GM23338 (cell line): ENCODE results near the gene STAU1.

Source experiments
- CREB1 ChIP-seq: fragments of 250-450 bp; sonication (Bioruptor Pico); IDR thresholded peaks from 2 replicates; pipeline ENCODE4 v1.5.0; 2020; ENCODE audit warnings: low read depth, mild to moderate bottlenecking, moderate library complexity
- ETS1 ChIP-seq: IDR thresholded peaks from 2 replicates; pipeline ENCODE4 v1.6.1; 2016; ENCODE audit warnings: antibody characterized with exemption
- EZH2 ChIP-seq: fragments of 200-600 bp; sonication (generic); IDR thresholded peaks from one replicate; pipeline ENCODE4 v1.8.0; 2017; ENCODE audit warnings: antibody characterized with exemption, mild to moderate bottlenecking, low read depth; ENCODE audit not compliant: unreplicated experiment
- EZH2phosphoT487 ChIP-seq: fragments of 200-600 bp; sonication (generic); IDR thresholded peaks from one replicate; pipeline ENCODE4 v1.8.1; 2018; ENCODE audit warnings: antibody characterized with exemption; ENCODE audit not compliant: unreplicated experiment
- JUNB ChIP-seq: IDR thresholded peaks from one replicate; pipeline ENCODE4 v1.6.1; 2016; ENCODE audit warnings: antibody characterized with exemption; ENCODE audit not compliant: unreplicated experiment
- NANOG ChIP-seq: IDR thresholded peaks from 2 replicates; pipeline ENCODE4 v1.6.1; 2016; ENCODE audit warnings: antibody characterized with exemption, borderline replicate concordance
- POLR2AphosphoS5 ChIP-seq: IDR thresholded peaks from 2 replicates; pipeline ENCODE4 v1.6.1; 2016; ENCODE audit warnings: antibody characterized with exemption, low read depth
- STAT1 ChIP-seq: IDR thresholded peaks from one replicate; pipeline ENCODE4 v1.6.1; 2016; ENCODE audit warnings: antibody characterized with exemption; ENCODE audit not compliant: unreplicated experiment
- ZNF114 ChIP-seq: fragments of 250-450 bp; sonication (Bioruptor Pico); IDR thresholded peaks from 2 replicates; pipeline ENCODE4 v1.5.0; 2020; ENCODE audit warnings: mild to moderate bottlenecking, moderate library complexity
- ZNF331 ChIP-seq: fragments of 250-450 bp; sonication (Bioruptor Pico); IDR thresholded peaks from 2 replicates; pipeline ENCODE4 v1.5.0; 2020; ENCODE audit warnings: low read depth, mild to moderate bottlenecking, moderate library complexity
- TF ChIP-seq, protein P1 (sequence below): IDR thresholded peaks from one replicate; pipeline ENCODE4 v1.6.1; 2018; ENCODE audit warnings: antibody characterized with exemption; ENCODE audit not compliant: unreplicated experiment
- TF ChIP-seq, protein P2 (sequence below), 2 experiments: fragments of 200-600 bp in 1 of 2; sonication (generic) in 1 of 2; conservative IDR thresholded peaks; 2 replicates each; pipeline versions ENCODE4 v1.5.1 to v1.6.1; 2016 to 2017; ENCODE audit warnings: antibody characterized with exemption in 2 of 2, low read depth in 2 of 2, mild to moderate bottlenecking in 2 of 2, moderate library complexity in 1 of 2

GRCh38 chr20:49103647-49104364 lies 84.3 kb downstream of the STAU1 start:
- no peak for TF ChIP-seq EZH2
- TF ChIP-seq, protein P1, sequence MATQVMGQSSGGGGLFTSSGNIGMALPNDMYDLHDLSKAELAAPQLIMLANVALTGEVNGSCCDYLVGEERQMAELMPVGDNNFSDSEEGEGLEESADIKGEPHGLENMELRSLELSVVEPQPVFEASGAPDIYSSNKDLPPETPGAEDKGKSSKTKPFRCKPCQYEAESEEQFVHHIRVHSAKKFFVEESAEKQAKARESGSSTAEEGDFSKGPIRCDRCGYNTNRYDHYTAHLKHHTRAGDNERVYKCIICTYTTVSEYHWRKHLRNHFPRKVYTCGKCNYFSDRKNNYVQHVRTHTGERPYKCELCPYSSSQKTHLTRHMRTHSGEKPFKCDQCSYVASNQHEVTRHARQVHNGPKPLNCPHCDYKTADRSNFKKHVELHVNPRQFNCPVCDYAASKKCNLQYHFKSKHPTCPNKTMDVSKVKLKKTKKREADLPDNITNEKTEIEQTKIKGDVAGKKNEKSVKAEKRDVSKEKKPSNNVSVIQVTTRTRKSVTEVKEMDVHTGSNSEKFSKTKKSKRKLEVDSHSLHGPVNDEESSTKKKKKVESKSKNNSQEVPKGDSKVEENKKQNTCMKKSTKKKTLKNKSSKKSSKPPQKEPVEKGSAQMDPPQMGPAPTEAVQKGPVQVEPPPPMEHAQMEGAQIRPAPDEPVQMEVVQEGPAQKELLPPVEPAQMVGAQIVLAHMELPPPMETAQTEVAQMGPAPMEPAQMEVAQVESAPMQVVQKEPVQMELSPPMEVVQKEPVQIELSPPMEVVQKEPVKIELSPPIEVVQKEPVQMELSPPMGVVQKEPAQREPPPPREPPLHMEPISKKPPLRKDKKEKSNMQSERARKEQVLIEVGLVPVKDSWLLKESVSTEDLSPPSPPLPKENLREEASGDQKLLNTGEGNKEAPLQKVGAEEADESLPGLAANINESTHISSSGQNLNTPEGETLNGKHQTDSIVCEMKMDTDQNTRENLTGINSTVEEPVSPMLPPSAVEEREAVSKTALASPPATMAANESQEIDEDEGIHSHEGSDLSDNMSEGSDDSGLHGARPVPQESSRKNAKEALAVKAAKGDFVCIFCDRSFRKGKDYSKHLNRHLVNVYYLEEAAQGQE = no peak
- no peak for TF ChIP-seq POLR2AphosphoS5
- TF ChIP-seq, protein P2, sequence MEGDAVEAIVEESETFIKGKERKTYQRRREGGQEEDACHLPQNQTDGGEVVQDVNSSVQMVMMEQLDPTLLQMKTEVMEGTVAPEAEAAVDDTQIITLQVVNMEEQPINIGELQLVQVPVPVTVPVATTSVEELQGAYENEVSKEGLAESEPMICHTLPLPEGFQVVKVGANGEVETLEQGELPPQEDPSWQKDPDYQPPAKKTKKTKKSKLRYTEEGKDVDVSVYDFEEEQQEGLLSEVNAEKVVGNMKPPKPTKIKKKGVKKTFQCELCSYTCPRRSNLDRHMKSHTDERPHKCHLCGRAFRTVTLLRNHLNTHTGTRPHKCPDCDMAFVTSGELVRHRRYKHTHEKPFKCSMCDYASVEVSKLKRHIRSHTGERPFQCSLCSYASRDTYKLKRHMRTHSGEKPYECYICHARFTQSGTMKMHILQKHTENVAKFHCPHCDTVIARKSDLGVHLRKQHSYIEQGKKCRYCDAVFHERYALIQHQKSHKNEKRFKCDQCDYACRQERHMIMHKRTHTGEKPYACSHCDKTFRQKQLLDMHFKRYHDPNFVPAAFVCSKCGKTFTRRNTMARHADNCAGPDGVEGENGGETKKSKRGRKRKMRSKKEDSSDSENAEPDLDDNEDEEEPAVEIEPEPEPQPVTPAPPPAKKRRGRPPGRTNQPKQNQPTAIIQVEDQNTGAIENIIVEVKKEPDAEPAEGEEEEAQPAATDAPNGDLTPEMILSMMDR (conservative IDR thresholded peaks at IDR 0.05; ENCODE audit: low read depth in 2 of 2) = no peak
- TF ChIP-seq ZNF331 = no peak
- TF ChIP-seq EZH2phosphoT487 = no peak
- TF ChIP-seq ZNF114 (CRISPR knock-in tag) = no peak
- TF ChIP-seq NANOG = no peak
- TF ChIP-seq CREB1 (CRISPR knock-in tag) = no peak
- no peak for TF ChIP-seq JUNB
- no peak for TF ChIP-seq ETS1
- TF ChIP-seq STAT1 = no peak
